Stimulated activated CD8-positive, alpha-beta memory T cell treated with anti-CD3 and anti-CD28 coated beads, Interleukin-4, amount 100 ng/mL, for 24 hours (primary cell): ENCODE results near the gene C17orf113.
A peak's percentile ranks its signal among the peaks of the same experiment; 100 is the strongest.

Experiments used
- DNase-seq: peaks from one replicate; pipeline ENCODE4 v3.0.0-alpha.2; 2020; ENCODE audit warnings: low read depth

Gene C17orf113

GRCh38 chr17:42050393-42051012 is at the start of gene C17orf113:
C17orf113 (minus strand) TSS chr17:42050601; CDS start chr17:42043376, 7,225 bp downstream.
- peak; percentile 22 for DNase-seq

- no peak for DNase-seq
Observed at GRCh38 chr17:42098730-42099399, 48.5 kb upstream of the C17orf113 start.

- DNase-seq = peak; percentile 29
Observed at GRCh38 chr17:42097691-42098631, 47.6 kb upstream of the C17orf113 start, which contains the start of gene ZNF385C. ZNF385C (minus strand) TSS chr17:42098473; CDS start chr17:42063056, 35,417 bp downstream.

DNA sequence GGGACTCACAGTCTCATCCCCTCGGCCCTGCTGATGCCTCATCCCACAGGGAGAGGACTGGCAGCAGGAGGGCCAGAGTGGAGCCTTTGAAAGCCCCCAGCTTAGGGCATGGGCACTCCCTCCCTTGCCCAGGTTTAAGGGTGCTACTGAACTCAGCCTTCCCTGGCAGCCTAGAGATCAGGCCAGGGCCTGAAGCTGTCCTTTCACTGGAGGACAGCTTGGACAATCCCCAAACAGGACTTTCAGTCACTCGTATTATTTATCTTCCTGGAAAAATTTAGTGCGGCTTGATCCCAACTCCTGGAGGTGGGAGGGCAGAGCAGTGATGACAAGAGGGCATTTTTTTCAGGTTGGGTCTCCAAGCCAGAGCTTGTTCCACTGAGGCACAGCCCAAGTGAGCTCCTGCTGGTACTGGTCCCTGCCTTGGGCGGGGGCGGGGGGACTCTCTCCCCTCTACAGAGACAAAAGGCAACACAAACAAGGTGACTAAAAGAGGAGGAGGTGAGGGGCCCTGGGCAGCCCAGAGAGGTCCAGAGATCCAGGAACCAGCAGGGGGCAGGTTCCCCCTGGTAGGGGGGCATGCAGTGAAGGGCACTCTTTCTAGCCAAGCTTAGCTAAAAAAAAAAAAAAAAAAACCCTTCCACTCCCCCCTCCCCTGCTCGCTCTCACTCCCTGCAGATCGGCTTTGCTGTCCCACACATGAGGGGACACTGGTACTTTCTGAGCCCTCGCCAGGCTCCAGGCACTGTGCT is 46.1 kb upstream of the C17orf113 start:
- no peak for DNase-seq

- no peak for DNase-seq
Observed at GRCh38 chr17:42094375-42095069, 44.1 kb upstream of the C17orf113 start.

DNA sequence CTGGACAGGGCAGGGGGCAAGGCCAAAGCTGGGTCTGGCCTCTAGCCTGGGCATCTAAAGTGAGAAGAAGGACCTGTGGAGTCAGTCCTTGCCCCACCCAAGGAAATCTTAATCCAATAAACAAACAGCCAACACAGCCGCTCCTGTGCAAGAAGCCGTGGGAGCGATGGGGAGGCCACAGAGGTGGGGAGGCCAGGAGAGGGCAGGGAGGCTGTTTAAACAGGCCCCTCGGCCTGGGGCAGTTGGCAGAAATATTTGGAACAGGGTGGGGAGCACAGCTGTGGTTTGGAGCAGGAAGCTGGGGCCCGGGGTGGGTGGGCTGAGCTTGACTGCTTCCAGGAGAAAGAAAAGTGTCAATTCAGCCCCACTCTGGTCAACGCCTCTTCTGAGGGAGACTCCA is 42.5 kb upstream of the C17orf113 start:
- no peak for DNase-seq

DNA sequence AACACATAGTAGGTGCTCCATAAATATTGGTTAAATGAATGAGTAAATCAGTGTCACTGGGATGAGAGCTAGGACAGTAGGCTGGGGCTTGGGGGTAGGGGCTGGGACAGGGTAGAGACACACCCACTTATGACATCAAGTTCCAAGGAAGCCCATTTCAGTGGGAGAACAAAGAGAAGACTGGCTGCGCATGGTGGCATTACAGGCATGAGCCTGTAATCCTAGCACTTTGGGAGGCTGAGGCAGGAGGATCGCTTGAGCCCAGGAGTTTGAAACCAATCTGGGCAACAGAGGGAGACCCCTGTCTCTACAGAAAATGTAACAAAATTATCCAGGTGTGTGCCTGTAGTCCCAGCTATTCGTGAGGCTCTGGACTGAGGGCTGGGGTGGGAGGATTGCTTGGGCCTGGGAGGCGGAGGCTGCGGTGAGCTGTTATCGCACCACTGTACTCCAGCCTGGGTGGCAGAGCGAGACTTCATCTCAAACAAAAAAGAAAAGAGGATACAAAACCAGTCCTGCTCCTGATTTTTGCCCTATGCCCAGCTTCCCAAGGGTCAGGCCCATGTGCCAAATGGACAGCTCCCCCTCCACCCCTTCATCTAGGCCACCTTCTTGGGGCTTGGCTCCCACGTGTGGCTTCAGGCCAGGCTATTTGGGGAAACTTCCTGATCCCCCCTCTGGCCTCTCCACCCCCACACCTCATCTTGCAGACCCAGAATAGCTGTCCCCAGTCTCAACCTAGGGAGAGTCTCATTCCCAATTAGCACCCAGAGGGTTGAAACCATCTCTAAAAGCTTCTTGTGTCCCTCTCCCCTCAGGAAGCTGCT is 40.8 kb upstream of the C17orf113 start:
- DNase-seq = no peak

- DNase-seq = no peak
Observed at GRCh38 chr17:42088736-42089135, 38.3 kb upstream of the C17orf113 start.

DNA sequence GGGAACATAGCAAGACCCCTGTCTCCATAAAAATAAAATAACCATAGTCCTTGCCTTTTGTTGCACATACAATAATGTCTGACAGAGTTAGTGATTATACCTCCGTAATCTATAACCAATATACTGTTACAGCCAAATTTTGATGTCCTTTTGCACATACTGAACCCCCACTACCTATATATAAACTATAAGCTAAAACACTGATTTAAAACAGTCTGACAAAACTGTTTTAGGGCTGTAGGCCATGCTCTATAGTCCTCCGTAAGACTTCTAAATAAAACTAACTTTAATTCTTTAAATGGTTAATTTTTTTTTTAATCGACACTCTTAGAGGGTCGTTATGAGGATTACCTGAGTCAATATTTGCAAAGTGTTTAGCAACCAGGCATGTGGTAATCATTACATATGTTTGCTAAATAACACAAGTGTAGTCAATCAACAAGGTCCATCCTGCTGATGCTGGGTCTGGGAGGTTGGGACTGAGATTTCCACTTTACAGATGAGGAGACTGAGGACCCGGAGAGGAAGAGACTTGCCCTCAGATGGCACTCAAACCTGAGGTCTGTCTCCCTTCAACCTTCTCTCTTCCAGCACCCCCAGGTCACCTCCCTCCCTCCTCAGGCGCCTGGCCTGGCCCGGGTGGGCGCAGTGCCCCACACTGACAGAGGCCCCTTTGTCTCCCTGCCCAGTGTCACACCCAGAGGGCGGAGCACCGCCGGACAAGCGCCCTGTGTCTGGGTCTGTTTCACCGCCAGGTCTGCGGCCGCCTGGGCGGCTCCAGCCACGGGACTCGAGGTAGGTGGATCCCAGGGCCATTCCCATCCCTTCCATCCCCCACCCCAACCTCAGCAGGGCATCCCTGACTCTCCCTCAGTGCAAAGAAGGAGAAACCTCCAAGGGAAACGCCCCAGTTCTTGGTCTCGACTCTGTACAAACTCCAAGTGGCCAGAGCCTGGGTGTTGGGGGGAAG is 37.6 kb upstream of the C17orf113 start:
- DNase-seq = no peak

- DNase-seq = no peak
Observed at GRCh38 chr17:42087042-42087701, 36.8 kb upstream of the C17orf113 start.

- no peak for DNase-seq
Observed at GRCh38 chr17:42081516-42082129, 31.2 kb upstream of the C17orf113 start.

- no peak for DNase-seq
Observed at GRCh38 chr17:42079541-42079940, 29.1 kb upstream of the C17orf113 start.

- DNase-seq = no peak
Observed at GRCh38 chr17:42078396-42079043, 28.1 kb upstream of the C17orf113 start.

GRCh38 chr17:42077755-42078154 is 27.4 kb upstream of the C17orf113 start:
- no peak for DNase-seq

DNA sequence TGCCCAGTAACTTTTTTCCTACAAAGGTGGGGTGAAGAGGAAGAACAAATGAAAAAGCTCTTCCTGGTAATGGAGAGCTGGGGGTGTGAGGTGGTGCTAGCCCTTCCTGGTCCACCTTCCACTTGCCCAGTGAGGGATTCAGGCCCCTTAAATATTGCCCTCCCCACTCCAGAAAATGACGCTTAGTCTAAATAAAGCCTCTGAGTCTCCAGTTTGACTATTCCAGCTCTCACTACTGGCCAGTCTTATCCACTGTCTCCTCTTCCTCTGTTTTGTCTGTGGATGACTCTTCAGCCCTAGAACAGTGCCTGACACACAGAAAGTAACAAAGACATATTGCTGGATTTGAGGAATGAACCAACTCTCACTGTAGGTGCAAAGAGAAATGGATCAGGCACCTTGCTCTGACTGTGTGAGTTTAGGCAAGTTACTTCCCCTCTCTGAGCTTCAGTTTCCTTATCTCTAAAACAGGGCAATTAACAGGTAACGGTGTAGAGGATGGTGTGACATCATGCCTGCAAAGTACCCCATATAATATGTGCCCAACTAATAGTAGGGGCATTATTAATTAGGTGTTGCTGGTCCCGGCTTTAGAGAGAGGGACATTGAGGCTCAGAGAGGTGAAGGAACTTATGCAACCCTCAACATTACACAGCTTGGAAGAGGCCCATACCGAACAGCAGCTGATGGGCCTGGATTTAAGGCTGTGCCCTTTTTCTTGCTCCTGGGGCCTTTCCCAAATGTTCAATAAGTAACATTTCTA is 26.6 kb upstream of the C17orf113 start:
- no peak for DNase-seq

- no peak for DNase-seq
Observed at GRCh38 chr17:42075789-42076188, 25.4 kb upstream of the C17orf113 start.
